RWPE1 (cell line): ENCODE data around the gene PNRC2.

Experiments used
- CTCF ChIA-PET: fragments of 350-600 bp; sonication (Branson Sonifier 250); formaldehyde crosslinking; extraction: SDS; loops from one replicate; lab custom pipeline; 2021; lab: Yijun Ruan, JAX
- POLR2A ChIA-PET: fragments of 400-600 bp; formaldehyde crosslinking; extraction: SDS; loops from one replicate; lab custom pipeline; 2020; ENCODE audit warnings: antibody characterized with exemption; ENCODE audit not compliant: low non-redundant PET; lab: Yijun Ruan, JAX
- DNase-seq: peaks from one replicate; pipeline ENCODE4 v3.0.0; 2012; ENCODE audit warnings: low spot score
- H3K27ac ChIP-seq: fragments of 450-650 bp; 2 replicates; pipeline ENCODE4 v1.5.1; 2017
- CTCF ChIP-seq: fragments of 450-650 bp; conservative IDR thresholded peaks from 2 replicates; pipeline ENCODE4 v1.5.1; 2017; ENCODE audit warnings: low read depth, mild to moderate bottlenecking

Gene PNRC2

GRCh38 chr1:23927097-23927496 lies 32.5 kb upstream of the PNRC2 start:
- no peak for DNase-seq
- ChIA-PET CTCF (no interaction called here), POLR2A (no interaction called here)
- no peak overlapping the region for H3K27ac ChIP-seq
- no peak for TF ChIP-seq CTCF

- DNase-seq, result no peak
- CTCF ChIA-PET, result interaction anchor here (0.6 kb wide), 1 partner anchor 237 kb away, joined by 7 read pairs; the partner anchor contains the start of gene RPL11
- POLR2A ChIA-PET, result no interaction called here
Observed at GRCh38 chr1:23928789-23929188, 30.8 kb upstream of the PNRC2 start.

GRCh38 chr1:23930270-23930669 lies 29.4 kb upstream of the PNRC2 start:
- H3K27ac ChIP-seq, result peak overlapping the region; percentile 75
- DNase-seq, result no peak
- CTCF ChIA-PET, result interaction anchor here (0.6 to 1.2 kb wide), 3 partner anchors 13 to 816 kb away, joined by 3 to 4 read pairs (median 3); no protein-coding TSS in a partner anchor
- POLR2A ChIA-PET, result no interaction called here
- TF ChIP-seq CTCF, result no peak

More at GRCh38 chr1:23928789-23929188, 30.8 kb upstream of the PNRC2 start:
- no peak for TF ChIP-seq CTCF
- H3K27ac ChIP-seq, result no peak overlapping the region

- peak overlapping the region; percentile 75 for H3K27ac ChIP-seq
- DNase-seq, result no peak
- ChIA-PET POLR2A (no interaction called here), CTCF (interaction anchor here (0.6 to 0.7 kb wide), 3 partner anchors 21 to 815 kb away, joined by 3 read pairs; no protein-coding TSS in a partner anchor)
- TF ChIP-seq CTCF, result no peak
Observed at GRCh38 chr1:23930861-23931490, 28.7 kb upstream of the PNRC2 start.

- TF ChIP-seq CTCF, result no peak
- DNase-seq, result no peak
- POLR2A ChIA-PET, result interaction anchor here (0.6 kb wide), 1 partner anchor 12 kb away, joined by 4 read pairs; no protein-coding TSS in a partner anchor
- CTCF ChIA-PET, result no interaction called here
- no peak overlapping the region for H3K27ac ChIP-seq
Observed at GRCh38 chr1:23931491-23931880, 28.1 kb upstream of the PNRC2 start.

- DNase-seq, result no peak
- TF ChIP-seq CTCF, result no peak
- H3K27ac ChIP-seq, result no peak overlapping the region
- CTCF ChIA-PET, result no interaction called here
- POLR2A ChIA-PET, result no interaction called here
Observed at GRCh38 chr1:23936481-23937176, 23.0 kb upstream of the PNRC2 start.
